Activated naive CD4-positive, alpha-beta T cell (primary cell): ENCODE measurements around the gene RBM27.
"Not testable (repeated sequence)": the region's sequence is repeated elsewhere in the genome, so short reads cannot be mapped to it uniquely, and the experiment has no call there.

Experiments used
- DNase-seq, 4 experiments: peaks; one replicate each; lab custom pipeline; 2025; lab: John Stamatoyannopoulos, UW

RBM27 gene, protein sequence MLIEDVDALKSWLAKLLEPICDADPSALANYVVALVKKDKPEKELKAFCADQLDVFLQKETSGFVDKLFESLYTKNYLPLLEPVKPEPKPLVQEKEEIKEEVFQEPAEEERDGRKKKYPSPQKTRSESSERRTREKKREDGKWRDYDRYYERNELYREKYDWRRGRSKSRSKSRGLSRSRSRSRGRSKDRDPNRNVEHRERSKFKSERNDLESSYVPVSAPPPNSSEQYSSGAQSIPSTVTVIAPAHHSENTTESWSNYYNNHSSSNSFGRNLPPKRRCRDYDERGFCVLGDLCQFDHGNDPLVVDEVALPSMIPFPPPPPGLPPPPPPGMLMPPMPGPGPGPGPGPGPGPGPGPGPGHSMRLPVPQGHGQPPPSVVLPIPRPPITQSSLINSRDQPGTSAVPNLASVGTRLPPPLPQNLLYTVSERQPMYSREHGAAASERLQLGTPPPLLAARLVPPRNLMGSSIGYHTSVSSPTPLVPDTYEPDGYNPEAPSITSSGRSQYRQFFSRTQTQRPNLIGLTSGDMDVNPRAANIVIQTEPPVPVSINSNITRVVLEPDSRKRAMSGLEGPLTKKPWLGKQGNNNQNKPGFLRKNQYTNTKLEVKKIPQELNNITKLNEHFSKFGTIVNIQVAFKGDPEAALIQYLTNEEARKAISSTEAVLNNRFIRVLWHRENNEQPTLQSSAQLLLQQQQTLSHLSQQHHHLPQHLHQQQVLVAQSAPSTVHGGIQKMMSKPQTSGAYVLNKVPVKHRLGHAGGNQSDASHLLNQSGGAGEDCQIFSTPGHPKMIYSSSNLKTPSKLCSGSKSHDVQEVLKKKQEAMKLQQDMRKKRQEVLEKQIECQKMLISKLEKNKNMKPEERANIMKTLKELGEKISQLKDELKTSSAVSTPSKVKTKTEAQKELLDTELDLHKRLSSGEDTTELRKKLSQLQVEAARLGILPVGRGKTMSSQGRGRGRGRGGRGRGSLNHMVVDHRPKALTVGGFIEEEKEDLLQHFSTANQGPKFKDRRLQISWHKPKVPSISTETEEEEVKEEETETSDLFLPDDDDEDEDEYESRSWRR

DNA sequence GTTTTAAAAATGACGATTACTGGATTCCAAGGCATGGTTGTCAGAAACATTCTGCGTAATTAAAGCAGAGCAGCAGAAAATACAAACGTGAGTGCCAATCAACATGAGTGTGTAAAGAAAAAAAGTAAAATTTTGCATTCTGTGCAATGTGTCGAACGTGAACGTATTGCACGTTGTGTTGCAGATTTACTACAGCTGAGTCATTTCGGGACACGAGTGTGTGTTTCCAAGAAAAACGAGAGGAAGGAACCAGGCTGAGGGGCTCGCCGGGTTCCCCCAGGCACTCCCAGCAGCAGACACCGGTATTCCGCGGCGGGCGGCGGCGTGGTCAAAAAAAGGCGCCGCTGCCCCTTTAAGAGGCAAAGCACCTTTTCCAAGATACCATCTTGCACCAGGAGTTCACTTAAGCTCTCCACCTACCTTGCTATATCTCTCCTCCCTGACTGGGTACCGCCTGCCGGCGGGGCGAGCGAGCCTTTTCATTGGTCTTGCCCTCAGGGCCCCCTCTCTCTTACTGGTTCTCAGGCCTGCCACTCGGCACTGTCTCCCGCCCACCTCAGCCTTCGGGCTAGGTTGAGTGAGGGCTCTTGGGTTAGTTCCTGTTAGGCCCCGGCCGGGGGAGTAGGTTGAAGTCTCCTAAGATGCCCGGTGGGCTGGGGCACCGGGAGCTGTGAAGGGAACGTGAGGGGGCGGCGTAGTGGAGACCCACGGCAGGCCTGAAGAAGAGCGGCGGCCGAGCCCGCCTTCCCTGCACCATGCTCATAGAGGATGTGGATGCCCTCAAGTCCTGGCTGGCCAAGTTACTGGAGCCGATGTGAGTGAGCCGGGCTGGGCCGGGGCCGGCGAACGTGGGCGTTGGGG, at the start of gene RBM27:
TSS of gene RBM27 (plus strand) at position 595 of the 861 bp plus-strand sequence. CDS start at position 756, 161 bp downstream.
- DNase-seq: peak; percentile 91 to 95 (median 94)

- DNase-seq: no peak
These were observed 45.1 kb upstream of the RBM27 start for GRCh38 chr5:146158255-146158654.

GRCh38 chr5:146164382-146164781, 39.0 kb upstream of the RBM27 start:
- no peak for DNase-seq

DNA sequence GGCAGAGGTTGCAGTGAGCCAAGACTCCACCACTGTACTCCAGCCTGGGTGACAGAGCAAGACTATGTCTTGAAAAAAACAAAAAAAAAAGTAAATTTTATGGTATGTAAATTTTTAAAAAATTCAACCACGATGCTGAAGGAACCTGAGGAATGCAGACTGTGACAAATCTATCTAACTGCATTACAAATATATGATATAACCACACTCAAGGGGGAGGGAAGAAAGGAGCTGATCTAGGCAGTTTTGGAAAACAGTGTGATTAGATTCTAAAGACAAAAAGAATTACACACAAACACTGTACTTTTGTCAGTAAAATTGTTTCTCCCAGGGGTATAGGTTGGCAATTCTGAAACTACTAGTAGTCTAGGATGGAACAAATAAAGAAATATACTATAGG, 37.9 kb upstream of the RBM27 start:
- no peak for DNase-seq

GRCh38 chr5:146165903-146166302, 37.5 kb upstream of the RBM27 start:
- no peak for DNase-seq

- DNase-seq: no peak
These were observed 34.3 kb upstream of the RBM27 start for GRCh38 chr5:146169076-146169475.

DNA sequence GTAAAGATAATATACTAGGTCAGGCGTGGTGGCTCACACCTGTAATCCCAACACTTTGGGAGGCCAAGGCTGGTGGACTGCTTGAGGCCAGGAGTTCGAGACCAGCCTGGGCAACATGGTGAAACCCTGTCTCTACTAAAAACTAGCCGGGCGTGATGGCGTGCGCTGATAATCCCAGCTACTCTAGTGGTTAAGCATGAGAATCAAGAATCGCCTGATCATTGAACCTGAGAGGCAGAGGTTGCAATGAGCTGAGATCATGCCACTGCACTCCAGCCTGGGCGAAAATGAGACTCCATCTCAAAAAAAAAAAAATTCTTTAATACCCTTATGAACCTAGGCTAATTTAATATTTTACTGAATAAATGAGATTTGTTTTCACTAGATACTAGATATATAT, 30.4 kb upstream of the RBM27 start:
- not testable (repeated sequence) for DNase-seq

- no peak for DNase-seq
These were observed 29.8 kb upstream of the RBM27 start for GRCh38 chr5:146173597-146173996.

DNA sequence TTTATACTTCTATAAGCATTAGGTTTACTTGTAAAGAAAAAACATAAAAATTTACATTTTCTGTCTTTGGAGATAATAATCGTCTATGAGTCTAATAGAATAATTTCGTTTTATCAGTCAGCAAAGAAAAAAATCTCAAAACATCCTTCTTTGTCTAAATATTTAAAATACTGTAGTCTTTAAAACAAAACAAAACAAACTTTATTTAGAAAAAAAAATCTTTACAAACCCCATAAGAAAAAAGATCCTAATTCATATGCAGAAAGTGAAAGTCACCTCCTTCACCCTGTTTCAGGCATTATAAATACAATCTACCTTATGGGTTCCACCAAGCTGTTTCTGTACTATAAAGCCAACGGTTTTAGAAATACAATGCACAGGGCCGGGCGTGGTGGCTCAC, 26.6 kb upstream of the RBM27 start:
- no peak for DNase-seq

DNA sequence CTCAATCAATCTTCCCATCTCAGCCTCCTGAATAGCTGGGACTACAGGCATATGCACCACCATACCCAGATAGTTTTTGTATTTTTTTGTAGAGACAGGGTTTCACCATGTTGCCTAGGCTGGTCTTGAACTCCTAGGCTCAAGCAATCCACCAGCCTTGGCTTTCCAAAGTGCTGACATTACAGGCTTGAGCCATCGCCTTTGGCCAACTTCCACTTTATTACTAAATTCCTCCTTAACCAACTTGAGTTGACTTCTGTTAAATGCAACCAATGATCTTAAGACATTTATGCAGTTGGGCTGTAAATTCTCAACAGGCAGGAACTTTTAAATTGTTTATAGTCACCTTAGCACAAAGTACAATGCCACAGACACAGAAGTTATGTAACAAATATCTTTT, 23.7 kb upstream of the RBM27 start:
- no peak for DNase-seq

GRCh38 chr5:146183403-146183802, 20.0 kb upstream of the RBM27 start:
- not testable (repeated sequence) for DNase-seq

- DNase-seq: no peak
These were observed 18.2 kb upstream of the RBM27 start for GRCh38 chr5:146185161-146185560.

DNA sequence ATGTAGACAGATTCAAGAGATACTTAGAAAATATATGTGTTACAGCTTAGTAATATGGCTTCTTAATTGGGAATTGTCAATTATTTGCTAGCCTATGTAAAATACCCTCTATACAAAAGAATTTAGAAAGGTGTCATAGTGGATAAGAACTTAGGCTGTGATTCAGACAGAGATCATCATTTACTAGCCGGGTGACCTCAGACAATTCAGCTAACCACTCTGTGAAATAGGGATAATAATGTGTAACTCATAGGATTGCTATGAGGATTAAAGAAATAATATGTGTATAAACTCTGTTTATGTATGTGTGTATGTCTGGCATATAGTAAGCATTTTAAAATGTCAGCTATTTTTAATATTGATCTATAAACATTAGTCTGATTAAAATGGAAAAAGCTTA, 15.0 kb upstream of the RBM27 start:
- no peak for DNase-seq

GRCh38 chr5:146192571-146193043, 10.8 kb upstream of the RBM27 start:
- DNase-seq: no peak

- no peak for DNase-seq
These were observed 10.1 kb upstream of the RBM27 start for GRCh38 chr5:146193285-146193684.

DNA sequence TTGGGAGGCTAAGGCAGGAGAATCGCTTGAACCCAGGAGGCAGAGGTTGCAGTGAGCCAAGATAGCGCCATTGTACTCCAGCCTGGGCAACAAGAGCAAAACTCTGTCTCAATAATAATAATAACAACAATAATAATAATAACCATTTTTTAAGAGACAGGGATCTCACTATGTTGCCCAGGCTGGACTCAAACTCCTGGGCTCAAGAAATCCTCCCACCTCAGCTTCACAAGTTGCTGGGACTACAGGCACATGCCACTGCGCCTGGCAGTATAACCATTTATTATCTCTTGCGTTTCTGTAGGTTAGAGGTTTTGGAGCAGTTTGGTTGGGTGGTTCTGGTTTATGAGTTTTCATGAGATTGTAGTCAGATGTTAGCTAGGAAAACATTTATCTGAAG, 8.4 kb upstream of the RBM27 start:
- not testable (repeated sequence) for DNase-seq

DNA sequence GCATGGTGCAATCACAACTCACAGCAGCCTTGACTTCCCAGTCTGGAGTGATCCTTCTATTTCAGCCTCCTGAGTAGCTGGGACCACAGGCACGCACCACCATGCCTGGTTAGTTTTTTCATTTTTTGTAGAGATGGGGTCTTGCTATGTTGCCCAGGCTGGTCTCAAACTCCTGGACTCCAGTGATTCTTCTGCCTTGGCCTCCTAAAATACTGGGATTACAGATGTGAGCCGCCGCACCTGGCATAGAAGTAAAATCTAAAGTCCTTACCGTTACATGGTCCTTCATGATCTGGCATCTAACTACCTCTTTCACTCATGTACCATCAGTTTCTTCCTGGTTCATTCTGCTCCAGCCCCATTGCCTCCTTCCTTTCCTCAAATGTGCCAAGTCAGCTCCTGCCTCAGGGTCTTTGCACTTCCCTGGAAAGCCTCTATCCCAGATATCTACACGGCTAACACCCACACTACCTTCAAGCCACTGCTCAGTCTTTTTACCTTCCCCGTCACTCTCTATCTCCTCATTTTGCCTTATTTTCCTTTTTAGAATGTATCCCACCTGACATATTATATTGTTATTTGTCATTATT, 6.9 kb upstream of the RBM27 start:
- DNase-seq: no peak

DNA sequence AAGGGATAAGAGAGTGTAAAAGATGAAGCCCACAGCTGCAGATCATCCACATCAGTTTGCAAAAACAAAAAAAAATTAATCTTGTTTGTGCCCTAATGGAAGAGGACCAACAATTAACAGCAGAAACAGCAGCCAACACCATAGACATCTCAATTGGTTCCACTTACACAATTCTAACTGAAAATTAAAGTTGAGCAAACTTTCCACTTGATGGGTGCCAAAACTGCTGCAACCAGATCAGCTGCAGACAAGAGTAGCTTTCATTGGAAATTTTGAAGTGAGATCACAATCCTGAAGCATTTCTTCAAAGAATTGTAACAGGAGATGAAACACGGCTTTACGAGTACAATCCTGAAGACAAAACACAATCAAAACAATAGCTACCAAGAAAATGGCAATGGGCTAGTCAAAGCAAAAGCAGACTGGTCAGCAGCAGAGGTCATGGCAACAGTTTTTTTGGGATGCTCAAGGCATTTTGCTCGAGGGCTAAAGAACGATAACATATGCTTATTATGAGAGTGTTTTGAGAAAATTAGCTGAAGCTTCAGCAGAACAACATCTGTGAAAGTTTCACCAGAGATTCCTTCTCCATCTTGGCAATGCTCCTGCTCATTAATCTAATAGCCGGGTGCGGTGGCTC, 4.1 kb upstream of the RBM27 start:
- DNase-seq: no peak

- not testable (repeated sequence) for DNase-seq
These were observed 1.6 kb upstream of the RBM27 start for GRCh38 chr5:146201795-146202194.

- no peak for DNase-seq
These were observed 427 bp downstream of the RBM27 start for GRCh38 chr5:146203872-146204192.
